Right lobe of liver (tissue), 4 donors: ENCODE data around the gene PHKB.

ENCODE experiments used
- POLR2A ChIP-seq: fragments of 450-650 bp; IDR thresholded peaks from one replicate; pipeline ENCODE4 v1.6.1; 2017; ENCODE audit warnings: antibody characterized with exemption, mild to moderate bottlenecking
- TF ChIP-seq, protein P1 (sequence below), 4 donors: fragments of 200-600 bp in 3 of 4; fragments of 450-650 bp in 1 of 4; IDR thresholded peaks; one replicate each; pipeline versions ENCODE4 v1.5.1 to v1.8.0; 2016 to 2022; ENCODE audit warnings: antibody characterized with exemption in 4 of 4, mild to moderate bottlenecking in 2 of 4
- donor health status: DM: no; HTN: no; CAD: no.
- donor health status: DM: no; HTN: no; CAD: no.
- donor health status: DM: no; HTN: yes; CAD: no.

DNA sequence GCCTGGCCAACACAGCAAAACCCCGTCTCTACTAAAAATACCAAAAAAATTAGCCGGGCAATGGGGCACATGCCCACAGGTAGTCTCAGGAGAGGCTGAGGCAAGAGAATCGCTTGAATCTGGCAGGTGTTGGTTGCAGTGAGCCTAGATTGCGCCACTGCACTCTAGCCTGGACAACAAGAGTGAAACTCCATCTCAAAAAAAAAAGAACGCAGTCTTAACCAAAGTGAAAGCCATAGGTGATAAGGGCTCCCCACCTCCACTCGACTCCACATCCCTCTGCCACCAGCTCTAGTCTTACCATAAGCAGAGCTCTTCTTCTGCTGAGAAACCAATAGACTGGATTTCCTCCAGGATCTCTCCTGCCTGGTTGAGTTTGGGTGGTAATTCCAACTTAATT lies 266.0 kb downstream of the PHKB start:
- TF ChIP-seq, protein P1, sequence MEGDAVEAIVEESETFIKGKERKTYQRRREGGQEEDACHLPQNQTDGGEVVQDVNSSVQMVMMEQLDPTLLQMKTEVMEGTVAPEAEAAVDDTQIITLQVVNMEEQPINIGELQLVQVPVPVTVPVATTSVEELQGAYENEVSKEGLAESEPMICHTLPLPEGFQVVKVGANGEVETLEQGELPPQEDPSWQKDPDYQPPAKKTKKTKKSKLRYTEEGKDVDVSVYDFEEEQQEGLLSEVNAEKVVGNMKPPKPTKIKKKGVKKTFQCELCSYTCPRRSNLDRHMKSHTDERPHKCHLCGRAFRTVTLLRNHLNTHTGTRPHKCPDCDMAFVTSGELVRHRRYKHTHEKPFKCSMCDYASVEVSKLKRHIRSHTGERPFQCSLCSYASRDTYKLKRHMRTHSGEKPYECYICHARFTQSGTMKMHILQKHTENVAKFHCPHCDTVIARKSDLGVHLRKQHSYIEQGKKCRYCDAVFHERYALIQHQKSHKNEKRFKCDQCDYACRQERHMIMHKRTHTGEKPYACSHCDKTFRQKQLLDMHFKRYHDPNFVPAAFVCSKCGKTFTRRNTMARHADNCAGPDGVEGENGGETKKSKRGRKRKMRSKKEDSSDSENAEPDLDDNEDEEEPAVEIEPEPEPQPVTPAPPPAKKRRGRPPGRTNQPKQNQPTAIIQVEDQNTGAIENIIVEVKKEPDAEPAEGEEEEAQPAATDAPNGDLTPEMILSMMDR (IDR thresholded peaks at IDR 0.05) = no peak
- no peak for TF ChIP-seq POLR2A
